Measurements from ENCODE around the gene DHODH.

The DHODH gene

GRCh38 chr16:72013888-72014581, 5.5 kb downstream of the DHODH start:
- DNase-seq: no peak

- no peak for DNase-seq
These were observed 6.1 kb downstream of the DHODH start for GRCh38 chr16:72014675-72015074.

- no peak for DNase-seq
These were observed 6.6 kb downstream of the DHODH start for GRCh38 chr16:72015124-72015523.

- no peak for DNase-seq
These were observed 9.9 kb downstream of the DHODH start for GRCh38 chr16:72018470-72018869.

GRCh38 chr16:72021043-72021442, 12.5 kb downstream of the DHODH start:
- DNase-seq: no peak

GRCh38 chr16:72022127-72022526, 13.6 kb downstream of the DHODH start:
- no peak for DNase-seq

- DNase-seq: no peak
These were observed 15.4 kb downstream of the DHODH start for GRCh38 chr16:72023962-72024361.

GRCh38 chr16:72024862-72025382, 16.4 kb downstream of the DHODH start:
- DNase-seq: no peak

GRCh38 chr16:72025404-72026114, 17.0 kb downstream of the DHODH start:
- no peak for DNase-seq

- no peak for DNase-seq
These were observed 19.3 kb downstream of the DHODH start for GRCh38 chr16:72027669-72028378.

- DNase-seq: no peak
These were observed 21.2 kb downstream of the DHODH start for GRCh38 chr16:72029567-72030271.

GRCh38 chr16:72033437-72033836, 24.9 kb downstream of the DHODH start:
- no peak for DNase-seq

- no peak for DNase-seq
These were observed 27.6 kb downstream of the DHODH start for GRCh38 chr16:72036098-72036497.

- DNase-seq: no peak
These were observed 33.7 kb downstream of the DHODH start for GRCh38 chr16:72042157-72042660.

GRCh38 chr16:72043058-72043457, 34.5 kb downstream of the DHODH start:
- DNase-seq: no peak

GRCh38 chr16:72043539-72043938, 35.0 kb downstream of the DHODH start:
- DNase-seq: no peak

GRCh38 chr16:72044296-72044695, 35.8 kb downstream of the DHODH start:
- no peak for DNase-seq

- DNase-seq: no peak
These were observed 36.3 kb downstream of the DHODH start for GRCh38 chr16:72044825-72045359.

GRCh38 chr16:72049110-72049509, 40.6 kb downstream of the DHODH start:
- DNase-seq: no peak

- no peak for DNase-seq
These were observed 42.4 kb downstream of the DHODH start for GRCh38 chr16:72050769-72051464.

- DNase-seq: no peak
These were observed 43.3 kb downstream of the DHODH start for GRCh38 chr16:72051818-72052217.
